Bone marrow (tissue), 2 donors: ENCODE data around the gene SESN3.
"Not testable (repeated sequence)": the region's sequence is repeated elsewhere in the genome, so short reads cannot be mapped to it uniquely, and the experiment has no call there.

Source experiments
- DNase-seq, 2 donors: peaks; one replicate each; lab custom pipeline; 2025; lab: John Stamatoyannopoulos, UW

The SESN3 gene

DNA sequence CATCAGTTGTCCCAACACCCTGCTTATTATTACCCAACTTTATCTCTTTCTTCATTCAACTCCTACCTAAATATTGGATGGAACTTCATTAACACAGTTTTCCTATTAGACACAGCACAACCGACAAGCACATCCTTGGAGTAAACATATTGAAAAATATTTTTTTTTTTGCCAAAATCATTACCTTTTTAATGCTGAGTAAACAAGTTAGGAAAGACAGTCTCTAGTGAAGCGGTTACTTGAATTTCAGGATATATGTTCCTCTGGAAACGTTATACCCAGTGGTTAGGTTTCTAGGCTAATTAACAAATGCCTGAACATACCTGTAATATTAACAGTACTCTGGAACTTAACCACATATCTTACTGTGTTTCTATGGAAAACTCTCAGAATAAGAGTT lies 11.4 kb downstream of the SESN3 start:
- DNase-seq: no peak

DNA sequence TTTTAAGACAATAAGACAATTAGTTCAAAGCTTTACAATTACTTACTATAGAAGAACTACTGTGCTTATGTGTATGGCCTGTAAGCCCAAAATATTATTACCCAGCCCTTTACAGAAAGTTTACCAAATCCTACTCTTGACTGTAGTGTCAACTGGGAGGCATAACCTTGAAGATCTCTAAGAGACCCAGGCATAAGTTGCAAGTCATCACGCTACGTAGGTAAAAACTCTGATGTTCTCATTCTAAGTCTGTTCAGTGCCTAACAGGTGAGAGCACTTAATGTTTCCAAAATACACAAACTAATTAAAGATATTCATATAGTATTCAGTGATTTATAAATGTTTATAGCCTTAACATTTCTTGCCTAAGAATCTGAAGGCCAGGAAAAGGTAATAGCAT lies 12.9 kb downstream of the SESN3 start:
- DNase-seq: no peak

DNA sequence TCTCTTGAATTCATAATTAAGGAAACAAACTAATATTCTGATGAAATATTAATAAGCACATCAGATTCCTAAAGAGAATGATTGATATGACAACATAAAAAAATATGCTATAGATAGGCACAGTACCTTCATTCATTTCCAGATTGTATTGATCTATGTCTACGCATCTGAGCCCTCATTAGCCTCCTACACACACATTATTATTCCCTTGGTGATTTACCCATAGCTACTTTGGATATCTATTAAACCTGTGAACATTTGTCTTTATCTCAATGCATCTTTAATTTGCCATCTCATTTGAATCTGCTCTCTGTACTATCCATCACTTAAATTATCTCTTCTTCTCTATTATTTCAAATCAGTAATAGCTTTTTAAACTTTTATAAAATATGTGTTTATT lies 18.4 kb downstream of the SESN3 start:
- no peak for DNase-seq

DNA sequence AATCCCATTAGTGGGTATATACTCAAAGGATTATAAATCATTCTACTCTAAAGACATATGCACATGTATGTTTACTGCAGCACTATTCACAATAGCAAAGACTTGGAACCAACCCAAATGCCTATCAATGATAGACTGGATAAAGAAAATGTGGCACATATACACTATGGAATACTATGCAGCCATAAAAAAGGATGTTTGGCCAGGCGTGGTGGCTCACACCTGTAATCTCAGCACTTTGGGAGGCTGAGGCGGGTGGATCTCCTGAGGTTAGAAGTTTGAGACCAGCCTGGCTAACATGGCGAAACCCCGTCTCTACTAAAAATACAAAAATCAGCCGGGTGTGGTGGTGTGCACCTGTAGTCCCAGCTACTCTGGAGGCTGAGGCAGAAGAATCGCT lies 21.5 kb downstream of the SESN3 start:
- DNase-seq: not testable (repeated sequence)

DNA sequence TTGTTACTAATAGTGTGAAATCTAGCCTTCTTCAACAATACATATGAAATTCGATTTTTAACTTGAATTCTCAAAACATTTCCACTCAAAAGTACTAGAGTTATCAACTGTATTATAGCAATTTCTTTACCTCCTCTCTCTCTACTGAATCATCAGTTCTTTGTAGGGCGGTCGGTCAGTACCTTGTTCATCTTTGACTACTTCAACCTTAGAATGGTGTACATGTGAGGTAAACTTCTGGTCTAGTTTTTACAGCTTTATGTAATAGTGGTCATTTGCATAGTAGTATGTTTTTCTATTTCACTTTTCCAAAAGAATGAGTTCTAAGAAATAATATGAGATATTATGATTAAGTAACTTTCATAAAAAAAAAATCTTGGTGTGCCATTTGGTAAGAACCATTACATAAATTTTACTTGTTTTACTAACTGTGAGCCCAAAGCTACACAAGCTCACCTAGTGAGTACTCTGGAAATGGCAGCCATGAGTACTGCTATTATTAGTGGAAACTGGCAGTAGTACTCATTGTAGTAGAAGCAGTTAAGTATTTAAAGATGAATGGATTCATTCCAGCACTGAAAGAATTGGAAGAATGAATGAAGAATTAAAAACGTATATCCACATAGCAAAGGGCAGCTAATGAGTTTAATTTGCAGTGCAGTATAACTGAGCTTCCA lies 30.1 kb downstream of the SESN3 start:
- DNase-seq: no peak

DNA sequence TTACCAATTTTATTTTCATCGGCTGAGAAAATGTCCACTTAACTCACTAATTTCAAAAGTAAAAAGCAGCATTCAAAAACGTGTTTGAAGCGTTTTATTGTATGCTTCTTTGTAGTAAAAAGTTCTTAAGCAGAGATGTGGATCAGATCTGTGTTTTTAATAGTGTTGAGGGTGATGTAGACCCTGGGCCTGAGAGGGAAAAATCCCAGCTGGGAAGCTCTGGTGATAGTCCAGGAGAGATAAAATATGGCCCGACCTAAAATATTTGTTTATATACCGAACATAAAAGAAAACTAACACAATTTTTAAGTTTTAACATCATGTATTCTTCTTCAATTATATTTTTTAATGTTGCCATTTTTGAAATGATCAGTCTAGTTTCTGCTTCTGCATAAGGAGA lies 35.2 kb downstream of the SESN3 start:
- DNase-seq: no peak

DNA sequence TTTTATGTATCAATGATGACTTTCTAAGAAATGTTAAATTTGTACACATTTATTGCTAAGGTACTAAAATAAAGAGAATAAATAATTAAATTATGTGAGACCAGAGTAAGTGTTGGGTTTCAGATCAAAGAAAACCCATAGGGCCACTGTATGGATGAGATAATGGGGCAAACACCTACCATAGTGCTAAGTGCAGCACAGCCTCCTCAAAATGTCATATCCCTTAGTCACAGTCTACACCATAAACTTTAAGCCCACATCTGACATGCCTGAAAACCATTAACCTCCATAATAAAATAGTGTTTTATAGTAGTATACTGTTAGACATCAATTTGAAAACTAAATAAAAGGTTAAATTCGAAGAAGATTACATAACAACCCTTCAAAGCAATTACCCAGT lies 37.5 kb downstream of the SESN3 start:
- DNase-seq: no peak

DNA sequence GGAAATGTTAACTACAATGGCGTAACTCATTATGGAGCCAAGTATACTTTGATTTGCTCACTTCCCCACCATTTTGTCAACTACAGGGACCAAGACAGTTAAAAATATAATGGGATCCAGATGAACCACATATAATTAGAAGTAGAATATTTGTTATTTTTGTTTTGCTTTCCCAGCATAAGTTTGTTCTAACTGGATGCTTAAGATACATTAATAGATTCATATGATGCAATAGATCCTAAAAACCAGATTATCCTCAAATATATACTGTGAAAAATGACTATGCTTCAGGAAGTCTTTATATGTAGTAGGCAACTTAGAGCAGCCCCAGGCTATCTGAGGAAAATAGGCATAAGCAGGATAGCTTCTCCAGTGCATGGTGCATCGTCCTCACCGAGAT lies 38.3 kb downstream of the SESN3 start:
- DNase-seq: no peak

DNA sequence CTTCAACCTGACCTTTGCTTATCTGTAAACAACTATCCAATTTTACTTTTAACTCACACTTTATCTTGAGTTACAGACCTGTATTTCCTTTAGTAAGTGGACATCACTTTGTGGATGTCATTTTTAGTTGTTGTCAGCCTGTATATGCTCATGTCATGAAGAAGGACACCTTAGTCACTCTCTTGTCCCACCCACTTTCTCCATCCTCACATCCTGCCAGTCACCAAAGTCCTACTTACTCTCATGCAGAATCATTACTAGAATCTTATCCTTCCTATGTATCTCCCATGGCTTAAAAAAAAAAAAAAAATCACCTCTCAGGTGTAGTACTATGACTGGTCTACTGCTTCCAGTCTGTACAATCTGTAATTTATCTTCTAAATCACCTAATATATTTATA lies 43.3 kb downstream of the SESN3 start:
- DNase-seq: no peak

DNA sequence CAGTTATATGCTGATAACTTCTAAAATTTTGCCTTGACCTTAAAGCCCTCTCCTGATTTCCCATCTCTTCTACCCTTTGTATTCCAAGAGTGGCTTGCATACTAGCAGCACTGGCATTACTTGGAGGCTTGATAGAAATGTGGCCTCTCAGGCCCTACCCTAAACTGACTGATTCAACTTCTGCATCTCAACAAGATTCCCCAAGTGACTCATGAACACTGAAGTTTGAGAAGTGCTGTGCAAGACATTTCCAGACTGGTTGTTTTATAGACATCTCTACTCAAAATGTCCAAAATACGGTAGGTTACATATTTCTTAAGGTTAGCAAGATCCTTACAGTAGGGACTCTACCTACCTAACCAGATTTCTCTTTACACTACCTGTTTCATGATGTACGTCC lies 48.6 kb downstream of the SESN3 start:
- DNase-seq: no peak

DNA sequence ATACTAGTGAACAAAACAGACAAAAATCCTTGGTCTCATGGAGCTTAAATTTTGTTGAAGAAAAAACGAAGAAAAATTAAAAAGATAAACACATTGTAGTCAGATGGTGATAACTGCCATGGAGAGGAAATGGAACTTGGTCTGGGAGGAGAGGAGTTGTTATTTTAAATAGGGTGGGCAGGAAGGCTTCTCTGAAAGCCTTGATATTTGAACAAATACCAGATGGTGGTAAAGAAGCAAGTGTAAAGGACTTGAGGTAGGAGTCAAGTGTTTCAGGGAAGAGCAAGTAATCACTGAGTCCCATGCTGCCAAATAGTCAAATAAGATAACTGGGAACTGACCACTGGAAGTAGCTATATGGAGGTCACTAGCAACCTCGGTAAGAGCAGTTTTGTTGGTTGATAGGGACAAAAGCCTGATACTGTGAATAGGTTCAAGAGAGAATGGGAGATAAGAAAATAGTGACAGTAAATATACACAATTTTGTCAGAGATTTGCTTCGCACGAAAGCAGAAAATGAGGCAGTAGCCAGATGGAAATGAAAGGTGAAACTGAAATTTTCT lies 55.1 kb downstream of the SESN3 start:
- DNase-seq: no peak

DNA sequence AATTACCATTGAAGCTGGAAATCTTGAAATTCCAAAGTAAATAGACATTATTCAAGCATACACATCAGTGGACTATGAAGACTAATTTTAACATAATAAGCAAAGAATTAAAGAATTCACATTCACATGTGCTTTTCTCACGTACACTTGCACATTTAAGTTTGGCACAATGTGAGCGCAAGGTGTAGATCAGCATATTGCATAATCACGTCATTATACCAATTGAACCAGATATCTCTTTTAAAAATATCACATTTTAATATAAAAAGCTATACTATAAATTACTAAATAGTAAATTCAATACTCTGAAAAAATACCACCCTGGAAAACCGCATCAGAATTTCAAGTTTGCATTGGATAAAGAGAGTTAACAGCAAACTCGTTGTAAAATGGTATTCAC lies 60.7 kb downstream of the SESN3 start:
- no peak for DNase-seq

DNA sequence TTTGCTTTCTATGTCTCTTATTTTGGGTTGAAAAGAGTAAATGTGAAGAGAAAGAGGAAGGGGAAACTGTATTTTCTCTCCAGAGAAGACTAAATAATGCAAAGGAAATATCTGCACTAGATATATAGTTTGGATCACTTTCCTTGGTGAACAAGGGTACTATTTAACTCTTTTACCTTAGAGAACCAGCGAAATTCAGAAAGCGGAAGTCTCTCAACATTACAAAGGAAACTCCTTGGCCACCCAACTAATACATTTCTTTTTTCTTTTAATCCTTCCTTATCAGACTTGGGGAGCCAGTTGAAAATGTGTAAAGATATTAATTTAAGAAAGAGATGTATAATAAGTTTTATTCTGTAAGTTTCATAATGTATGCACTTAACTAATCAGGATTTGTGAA lies 64.2 kb downstream of the SESN3 start:
- no peak for DNase-seq

DNA sequence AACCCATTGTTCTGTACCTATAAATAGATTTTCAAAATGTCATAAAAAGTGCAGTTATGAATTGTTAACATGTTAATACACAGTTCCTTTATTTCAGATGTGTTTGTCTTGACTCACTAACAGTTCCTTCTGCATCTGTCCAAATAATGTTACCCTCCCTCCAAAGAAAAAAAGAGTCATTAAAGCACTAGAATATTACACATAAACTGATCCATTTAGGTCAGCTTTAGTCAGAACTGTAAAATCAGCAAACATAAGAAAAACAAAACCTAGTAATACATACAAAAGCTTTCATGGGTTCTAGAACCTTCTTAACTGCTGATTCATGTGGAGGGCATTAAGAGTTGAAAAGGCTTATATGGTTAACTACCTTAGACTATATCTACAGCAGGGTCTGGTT lies 65.4 kb downstream of the SESN3 start:
- no peak for DNase-seq

DNA sequence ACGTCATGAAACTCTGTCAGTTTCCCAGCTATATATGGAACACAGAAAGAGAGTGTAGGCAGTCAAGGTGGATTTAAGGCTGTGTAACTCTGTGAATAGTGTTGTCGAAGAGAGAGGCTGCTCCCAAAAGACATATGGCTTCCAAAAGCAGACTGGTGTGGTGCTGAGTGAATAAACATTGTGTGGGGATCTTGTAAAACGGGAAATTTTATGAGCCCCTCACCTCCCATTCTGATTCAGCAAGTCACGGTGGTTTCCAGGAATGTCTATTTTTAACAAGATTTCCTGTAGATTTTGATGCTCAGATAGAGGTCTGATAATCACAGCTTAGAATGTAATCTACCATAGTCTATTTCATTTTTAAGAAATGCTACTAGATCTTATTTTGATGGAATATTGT lies 67.9 kb downstream of the SESN3 start:
- no peak for DNase-seq

DNA sequence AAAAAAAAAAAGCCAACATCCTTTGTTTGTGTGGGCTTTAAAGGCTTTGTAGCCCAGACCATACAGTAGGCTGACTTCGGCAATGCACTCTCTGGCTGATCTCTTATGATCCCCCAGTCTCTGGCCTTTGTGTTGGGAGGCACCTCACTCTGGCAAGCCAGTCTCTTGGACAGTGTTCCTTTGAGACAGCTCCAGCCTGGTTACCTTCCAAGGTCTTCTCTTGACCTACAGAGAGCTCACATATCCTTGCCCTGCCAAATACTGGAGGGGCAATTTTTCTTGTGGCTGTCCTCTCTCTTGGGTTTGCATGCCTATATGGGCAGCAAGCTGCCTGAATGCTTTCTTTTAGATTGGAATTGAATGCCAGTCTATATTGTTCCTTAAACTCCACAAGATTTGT lies 69.8 kb downstream of the SESN3 start:
- no peak for DNase-seq

DNA sequence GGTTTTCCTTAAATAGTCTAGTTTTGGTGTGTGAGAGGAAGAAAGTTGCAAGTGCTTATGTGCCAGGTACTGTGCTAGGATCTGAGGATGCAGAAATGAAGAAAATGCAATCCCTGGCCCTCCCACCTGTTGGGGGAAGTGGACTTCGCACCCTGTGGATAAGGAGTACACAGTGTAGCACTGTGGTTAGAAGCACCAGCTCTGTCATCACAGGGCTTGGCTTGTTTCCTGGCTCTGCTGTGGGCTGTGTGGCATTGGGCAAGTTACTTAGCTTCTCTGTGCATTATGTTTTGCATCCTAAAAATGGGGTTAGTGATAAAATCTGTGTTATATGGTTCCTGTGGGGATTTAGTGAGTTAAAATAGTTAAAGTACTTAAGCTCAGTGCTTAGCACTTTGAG lies 73.2 kb downstream of the SESN3 start:
- DNase-seq: no peak

DNA sequence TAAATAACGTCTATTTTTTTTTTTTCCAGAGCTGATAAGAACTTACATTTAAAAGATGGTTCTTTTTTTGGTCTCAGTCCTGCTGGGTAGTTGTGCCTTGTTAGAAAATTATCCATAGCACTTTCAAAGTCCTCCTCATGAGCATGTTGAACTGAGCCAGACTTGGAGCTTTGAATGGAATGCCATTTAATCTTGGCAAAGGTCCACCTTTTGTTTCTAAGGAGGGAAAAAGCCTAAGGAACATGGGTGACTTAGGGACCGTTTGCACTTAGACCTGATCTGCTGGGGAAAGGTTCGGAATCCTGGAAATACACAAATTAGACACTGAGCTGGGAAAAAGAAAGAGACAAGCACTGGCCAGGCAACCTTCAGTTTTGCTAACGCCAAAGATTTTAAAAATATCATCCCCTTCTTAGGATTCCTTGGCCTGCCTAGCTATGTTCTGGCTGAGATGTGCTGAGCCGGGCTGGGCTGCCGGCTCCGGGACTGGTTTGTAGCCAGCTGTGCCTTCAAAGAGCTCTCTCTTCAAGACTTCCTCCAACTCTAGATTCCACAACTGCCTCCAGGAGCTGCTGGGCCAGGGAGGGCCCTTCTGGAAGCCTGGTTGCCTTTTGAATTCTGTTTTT lies 74.0 kb downstream of the SESN3 start:
- DNase-seq: no peak

DNA sequence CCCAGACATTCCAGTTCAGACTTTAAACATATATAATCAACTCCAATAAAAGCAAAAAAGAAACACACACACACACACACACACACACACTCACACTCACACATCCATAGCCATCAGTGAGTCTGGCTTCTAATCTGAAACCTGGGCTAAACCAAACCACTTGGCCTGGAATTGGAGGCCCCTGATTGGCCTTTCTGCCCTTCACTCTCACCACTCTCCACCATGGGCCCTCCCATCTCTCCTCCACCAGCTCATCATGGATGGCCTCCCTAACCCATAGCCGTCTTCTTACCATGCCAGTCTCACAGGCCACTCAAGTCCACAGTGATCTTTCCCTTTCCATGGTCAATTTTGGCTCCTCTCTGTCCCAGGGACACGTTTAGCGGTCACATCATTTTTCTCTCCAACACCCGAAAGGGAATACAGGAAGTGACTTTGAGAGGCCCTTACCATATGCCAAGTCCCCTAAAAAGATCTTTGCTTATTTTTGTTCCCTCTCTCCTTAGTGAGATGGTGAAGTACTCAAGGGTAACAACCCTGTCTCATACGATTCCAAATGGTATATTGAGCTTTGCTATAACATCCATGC lies 74.8 kb downstream of the SESN3 start:
- no peak for DNase-seq

DNA sequence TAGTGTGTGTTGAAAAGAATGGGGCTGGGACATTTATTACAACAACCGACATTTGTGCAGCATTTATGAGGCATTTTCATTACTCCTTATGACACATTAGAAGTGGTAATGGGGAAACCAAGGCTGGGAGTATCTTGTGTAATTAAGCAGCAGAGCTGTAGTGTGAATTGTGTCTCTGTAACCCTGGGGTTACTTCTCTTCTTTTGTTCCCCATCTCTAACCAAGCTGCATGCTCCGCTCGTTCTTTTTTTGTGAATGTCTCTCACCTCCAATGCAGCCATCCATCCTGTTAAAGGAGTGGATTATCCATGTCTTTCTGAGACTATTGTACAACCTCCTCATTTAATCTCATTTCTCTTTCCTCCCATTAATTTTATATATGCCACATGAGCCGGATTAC lies 75.6 kb downstream of the SESN3 start:
- no peak for DNase-seq

DNA sequence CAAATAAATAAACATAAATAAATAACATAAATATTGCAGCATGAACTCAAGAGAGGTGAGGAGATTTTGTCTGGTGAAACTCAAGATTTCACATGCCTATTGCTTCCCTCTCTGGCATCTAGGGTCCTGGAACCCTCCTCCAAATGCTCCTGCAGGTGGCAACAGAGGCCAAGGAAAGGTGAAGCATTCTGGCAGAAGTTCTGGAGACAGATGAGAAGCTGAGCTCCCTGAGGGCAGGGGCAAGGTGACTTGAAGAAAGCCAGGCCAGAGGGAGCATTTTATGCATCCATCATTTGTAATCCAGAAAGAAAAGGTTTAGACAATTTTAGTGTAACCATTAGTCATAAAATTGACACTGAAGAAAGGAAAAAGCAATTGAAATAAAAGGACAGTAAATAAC lies 76.5 kb downstream of the SESN3 start:
- DNase-seq: peak in 1 of 2 donors; percentile 71

DNA sequence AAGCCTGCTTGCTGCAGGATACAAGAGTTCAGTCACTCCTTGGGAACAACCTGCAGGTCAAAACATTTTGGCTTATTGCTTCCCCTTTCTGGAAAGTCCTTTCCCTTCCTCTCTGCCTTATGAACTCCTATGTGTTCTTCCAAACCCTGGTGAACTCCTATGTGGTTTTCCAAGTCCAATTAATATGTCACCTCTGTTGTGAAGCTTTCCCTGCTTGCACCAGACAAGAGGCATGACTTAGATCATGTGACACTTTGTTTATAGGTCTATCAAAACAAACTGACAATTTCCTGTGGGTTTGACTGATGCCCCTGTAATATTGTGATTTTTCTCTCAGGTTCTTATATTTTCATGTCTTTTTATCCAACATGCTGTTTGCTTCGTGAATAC lies 77.2 kb downstream of the SESN3 start:
- no peak for DNase-seq
